Measurements from ENCODE around the gene SSC5D.
A peak's percentile ranks its signal among the peaks of the same experiment; 100 is the strongest.
"Not testable (repeated sequence)": the region's sequence is repeated elsewhere in the genome, so short reads cannot be mapped to it uniquely, and the experiment has no call there.

The SSC5D gene

GRCh38 chr19:55503502-55504251 lies 15.4 kb downstream of the SSC5D start:
- DNase-seq (ENCODE audit: low read depth), result peak; percentile 88

GRCh38 chr19:55504252-55504603 lies 16.0 kb downstream of the SSC5D start:
- no peak for DNase-seq (ENCODE audit: low read depth)

- no peak for DNase-seq (ENCODE audit: low read depth)
Observed at GRCh38 chr19:55504981-55505380, 16.7 kb downstream of the SSC5D start.

- no peak for DNase-seq (ENCODE audit: low read depth)
Observed at GRCh38 chr19:55508120-55508519, 19.9 kb downstream of the SSC5D start.

GRCh38 chr19:55516878-55517620 lies 28.8 kb downstream of the SSC5D start:
- peak; percentile 84 for DNase-seq (ENCODE audit: low read depth)

- DNase-seq (ENCODE audit: low read depth), result no peak
Observed at GRCh38 chr19:55519451-55520311, 31.4 kb downstream of the SSC5D start.

GRCh38 chr19:55520691-55521292 lies 32.6 kb downstream of the SSC5D start:
- DNase-seq (ENCODE audit: low read depth), result no peak

- DNase-seq (ENCODE audit: low read depth), result no peak
Observed at GRCh38 chr19:55525289-55526101, 37.3 kb downstream of the SSC5D start.

- no peak for DNase-seq (ENCODE audit: low read depth)
Observed at GRCh38 chr19:55526216-55527196, 38.3 kb downstream of the SSC5D start.

GRCh38 chr19:55527197-55528029 lies 39.2 kb downstream of the SSC5D start:
- DNase-seq (ENCODE audit: low read depth), result no peak

GRCh38 chr19:55528030-55528803 lies 40.0 kb downstream of the SSC5D start:
- no peak for DNase-seq (ENCODE audit: low read depth)

GRCh38 chr19:55529636-55530234 lies 41.5 kb downstream of the SSC5D start:
- DNase-seq (ENCODE audit: low read depth), result no peak

- no peak for DNase-seq (ENCODE audit: low read depth)
Observed at GRCh38 chr19:55530996-55531395, 42.8 kb downstream of the SSC5D start.

- not testable (repeated sequence) for DNase-seq (ENCODE audit: low read depth)
Observed at GRCh38 chr19:55534280-55534679, 46.0 kb downstream of the SSC5D start.

- DNase-seq (ENCODE audit: low read depth), result no peak
Observed at GRCh38 chr19:55535173-55535964, 47.1 kb downstream of the SSC5D start.

GRCh38 chr19:55535965-55536350 lies 47.7 kb downstream of the SSC5D start:
- DNase-seq (ENCODE audit: low read depth), result no peak

GRCh38 chr19:55536366-55536765 lies 48.1 kb downstream of the SSC5D start:
- DNase-seq (ENCODE audit: low read depth), result no peak

Data from activated T-helper 9 cell treated with anti-CD3 and anti-CD28 coated beads, Interleukin-2, amount 50 U/mL, for 16 hours (primary cell).